Raji (cell line): Measurements from ENCODE around the gene SOCS6.

Experiments
- POLR2A ChIP-seq: IDR thresholded peaks from 2 replicates; pipeline ENCODE4 v1.6.1; 2011; ENCODE audit warnings: low read depth, low read length, control low read depth; ENCODE audit not compliant: insufficient read depth

Gene SOCS6

DNA sequence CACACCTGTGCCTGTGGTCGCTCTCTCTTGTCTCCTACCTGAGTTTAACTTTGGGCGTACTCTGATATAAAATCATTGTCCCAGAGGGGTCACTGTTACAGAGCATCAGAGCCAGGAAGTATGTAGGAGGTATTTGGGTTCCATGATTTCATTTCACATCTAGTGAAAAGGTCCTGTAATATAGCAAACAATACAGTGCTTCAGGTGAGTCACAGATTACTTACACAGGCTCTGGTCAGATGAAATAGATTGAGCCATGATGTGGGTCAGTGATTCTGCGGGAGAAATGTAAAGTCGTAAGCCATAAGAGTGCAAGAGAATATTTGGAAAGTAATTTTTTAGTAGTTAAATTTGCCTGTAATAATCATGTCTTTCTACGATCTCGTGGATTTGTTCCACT, 70.2 kb downstream of the SOCS6 start:
- TF ChIP-seq POLR2A, result no peak

DNA sequence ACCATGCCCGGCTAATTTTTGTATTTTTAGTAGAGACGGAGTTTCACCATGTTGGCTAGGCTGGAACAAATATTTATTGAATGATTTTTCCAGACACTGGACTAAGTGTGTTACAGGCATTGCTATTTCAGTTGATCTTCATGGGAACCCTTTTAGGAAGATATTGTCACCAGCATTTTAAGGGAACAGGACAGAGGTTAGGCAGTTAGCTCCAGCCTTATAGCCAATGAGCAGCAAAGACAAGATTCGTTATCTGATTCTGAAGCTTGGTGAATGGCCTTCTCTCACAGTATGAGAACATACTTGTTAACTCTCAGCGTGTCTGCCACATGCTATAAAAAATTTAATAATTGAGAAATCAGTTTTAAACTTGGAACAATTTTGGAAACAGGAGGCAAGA, 73.4 kb downstream of the SOCS6 start:
- TF ChIP-seq POLR2A, result no peak

DNA sequence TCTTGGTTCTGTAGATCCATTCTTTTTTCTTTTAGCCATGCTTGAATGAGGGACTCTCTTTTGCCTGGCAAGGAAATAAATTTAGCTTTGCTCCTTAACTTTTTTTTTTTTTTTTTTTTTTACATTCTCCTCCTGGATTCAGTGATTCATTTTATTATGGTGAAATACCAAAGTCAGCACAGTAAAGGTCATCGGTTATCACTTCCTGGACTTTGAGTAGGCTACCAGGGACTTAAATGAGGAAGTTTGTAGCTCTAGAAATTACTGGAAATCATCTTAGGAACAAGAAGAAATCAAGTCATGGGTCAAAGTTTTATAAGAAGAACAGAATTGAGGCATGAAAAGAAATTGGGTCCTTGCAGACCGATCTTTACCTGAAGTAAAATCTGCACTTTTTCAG, 75.0 kb downstream of the SOCS6 start:
- TF ChIP-seq POLR2A, result no peak

- no peak for TF ChIP-seq POLR2A
Observed at GRCh38 chr18:70365361-70365760, 76.5 kb downstream of the SOCS6 start.

- no peak for TF ChIP-seq POLR2A
Observed at GRCh38 chr18:70366174-70366573, 77.3 kb downstream of the SOCS6 start.

DNA sequence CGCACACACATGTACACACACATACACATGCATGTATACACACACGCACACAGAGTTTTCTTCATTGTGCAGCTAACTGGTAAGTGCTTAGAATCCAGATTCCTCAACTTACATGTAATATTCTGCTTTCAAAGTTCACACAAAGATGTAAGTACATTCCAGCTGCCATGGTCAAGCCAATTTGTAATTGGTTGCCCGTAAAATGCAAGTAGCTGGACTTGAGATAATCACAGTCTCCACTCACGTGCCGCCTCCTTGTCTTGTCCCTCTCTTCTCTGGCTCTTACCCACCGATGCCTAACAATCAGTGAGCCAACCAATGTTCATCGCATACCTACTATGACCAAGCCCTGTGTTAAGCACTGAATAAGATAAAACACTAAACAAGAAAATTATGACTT, 77.8 kb downstream of the SOCS6 start:
- TF ChIP-seq POLR2A, result no peak

DNA sequence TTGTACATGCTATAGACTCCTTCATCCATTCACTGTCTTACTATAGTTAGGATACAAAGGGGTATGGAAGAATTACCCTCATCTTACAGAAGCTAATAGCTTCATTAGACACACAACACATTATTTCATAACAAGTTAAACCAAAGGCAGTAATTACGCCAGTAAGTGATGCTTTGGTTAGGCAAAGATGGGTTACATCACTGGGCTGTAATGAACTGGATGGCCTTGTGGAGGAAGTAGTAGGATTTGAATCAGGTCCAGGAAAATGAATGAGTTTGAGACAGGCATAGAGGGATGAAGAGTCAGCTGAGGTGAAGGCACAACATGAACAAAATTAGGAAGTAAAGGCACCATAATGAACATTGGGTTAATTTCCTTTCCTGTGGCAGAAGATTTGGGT, 80.1 kb downstream of the SOCS6 start:
- no peak for TF ChIP-seq POLR2A

- no peak for TF ChIP-seq POLR2A
Observed at GRCh38 chr18:70370762-70371733, 82.2 kb downstream of the SOCS6 start.

DNA sequence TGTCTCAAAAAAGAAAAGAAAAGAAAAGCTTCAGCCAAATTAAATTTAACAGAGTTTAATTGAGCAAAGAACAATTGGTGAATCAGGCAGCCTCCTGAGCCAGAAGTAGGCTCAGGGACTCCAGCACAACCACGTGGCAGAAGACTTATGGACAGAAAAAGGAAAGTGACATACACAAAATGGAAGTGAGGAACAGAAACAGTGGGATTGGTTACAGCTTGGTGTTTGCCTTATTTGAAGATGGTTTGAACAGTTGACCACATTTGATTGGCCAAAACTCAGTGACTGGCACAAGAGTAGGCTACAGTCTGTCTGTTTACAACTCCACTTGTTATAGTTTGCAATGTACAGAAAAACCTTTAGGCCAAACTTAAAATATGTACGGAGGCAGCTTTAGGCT, 83.1 kb downstream of the SOCS6 start:
- TF ChIP-seq POLR2A, result no peak

DNA sequence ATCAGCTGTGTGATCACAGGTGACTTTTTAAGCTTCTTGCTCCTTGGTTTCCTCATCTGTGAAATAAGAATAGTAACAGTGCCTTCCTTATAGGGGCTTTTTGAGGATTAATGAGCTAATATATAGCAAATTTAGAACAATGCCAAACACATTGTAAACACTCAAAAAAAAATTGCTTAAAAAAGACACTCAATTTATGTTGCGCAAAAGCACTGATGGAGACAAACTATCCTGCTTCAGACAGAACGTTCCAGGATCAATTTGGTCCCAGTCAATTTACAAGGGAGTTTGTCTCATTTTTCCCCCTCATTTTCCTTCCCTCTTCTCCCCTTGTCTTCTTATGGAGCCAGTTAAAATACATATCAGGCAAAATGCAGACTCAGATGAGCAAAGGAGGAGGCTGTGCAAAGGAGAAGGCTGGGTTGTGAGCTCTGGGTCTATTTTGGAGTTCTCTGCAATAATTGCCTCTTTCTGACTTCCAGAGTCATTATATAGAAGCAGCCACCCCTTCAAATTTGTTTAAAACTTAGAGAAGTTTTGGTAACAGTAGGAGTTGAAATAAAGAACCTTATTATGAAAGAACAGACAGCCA, 83.7 kb downstream of the SOCS6 start:
- TF ChIP-seq POLR2A, result no peak

DNA sequence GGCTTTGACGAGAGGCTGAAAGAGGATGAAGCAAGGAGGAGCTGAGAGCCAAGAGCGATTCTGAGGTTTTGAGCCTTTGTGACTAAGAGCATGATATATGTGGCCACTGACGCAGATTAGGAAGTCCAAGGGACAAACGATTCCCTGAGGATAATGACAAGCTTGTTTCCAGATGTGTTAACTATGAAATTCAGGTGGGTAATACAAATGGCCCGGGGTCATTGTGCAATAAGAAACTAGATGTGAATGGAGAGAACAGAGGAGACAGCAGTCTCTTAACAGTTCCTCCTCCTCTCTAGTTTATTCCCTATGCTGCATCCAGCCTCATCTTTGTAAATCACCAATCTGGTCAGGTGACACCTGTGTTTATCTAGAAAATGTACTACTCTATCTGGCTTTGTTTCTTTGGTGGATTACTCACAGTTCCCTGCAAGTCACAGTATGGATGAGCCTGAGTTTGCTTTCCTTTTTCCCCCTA, 84.2 kb downstream of the SOCS6 start:
- TF ChIP-seq POLR2A, result no peak

DNA sequence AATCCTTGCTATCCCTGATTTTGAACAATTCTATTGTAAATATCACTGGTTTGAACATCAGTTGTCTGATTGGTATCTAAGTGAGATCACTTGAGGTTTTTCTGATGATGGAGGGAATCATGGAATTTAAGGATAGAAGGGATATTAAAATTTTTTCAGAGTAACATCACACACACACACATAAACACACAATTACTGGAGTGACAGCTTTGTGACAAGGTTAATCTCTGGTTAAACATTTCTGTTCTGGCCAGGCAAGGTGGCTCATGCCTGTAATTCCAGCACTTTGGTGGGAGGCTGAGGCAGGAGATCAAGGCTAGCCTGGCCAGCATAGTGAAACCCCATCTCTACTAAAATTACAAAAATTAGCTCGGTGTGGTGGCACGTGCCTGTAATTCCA, 85.3 kb downstream of the SOCS6 start:
- no peak for TF ChIP-seq POLR2A

DNA sequence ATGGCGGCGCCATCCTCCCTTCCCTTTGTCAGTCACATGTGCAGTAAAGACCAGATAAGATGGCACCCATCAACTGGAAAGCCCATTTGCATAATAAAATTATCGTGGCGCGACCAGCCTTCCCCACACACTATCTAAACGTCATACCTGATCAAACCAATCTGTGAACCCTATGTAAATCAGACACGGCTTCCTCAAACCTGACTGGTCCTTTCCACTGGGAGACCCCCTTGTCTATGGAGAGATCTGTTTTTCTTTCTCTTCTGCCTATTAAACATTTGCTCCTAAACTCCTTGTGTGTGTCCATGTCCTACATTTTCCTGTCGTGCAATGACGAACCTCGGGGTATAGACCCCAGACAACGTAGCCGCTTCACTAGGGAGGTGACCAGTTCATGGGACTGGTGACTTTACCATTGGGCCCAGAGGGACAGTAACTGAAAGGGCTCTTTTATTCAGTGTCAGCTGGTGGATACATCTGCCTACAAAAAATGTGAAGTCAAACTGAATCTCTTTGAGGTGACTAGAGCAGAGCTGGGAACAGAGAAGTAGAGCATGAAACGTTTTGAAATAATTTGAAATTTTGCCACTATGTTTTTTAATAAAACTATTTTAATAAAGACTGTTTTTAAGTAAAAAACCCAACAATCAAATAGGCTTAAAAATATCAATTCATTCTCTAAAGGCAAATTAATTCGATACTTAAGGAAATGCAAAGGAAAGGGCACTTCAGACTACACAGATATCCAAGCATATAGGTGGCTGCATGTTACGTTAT, 87.5 kb downstream of the SOCS6 start:
- no peak for TF ChIP-seq POLR2A

GRCh38 chr18:70376914-70377258, 88.0 kb downstream of the SOCS6 start:
- no peak for TF ChIP-seq POLR2A

- TF ChIP-seq POLR2A, result no peak
Observed at GRCh38 chr18:70377317-70377799, 88.5 kb downstream of the SOCS6 start.
